Smooth muscle cell (in vitro differentiated cells): ENCODE measurements around the gene TNFSF11. TPM values are rescaled to one million over a fixed set of nuclear protein-coding genes. Genes with fewer than 3 reads are reported as not detected.

ENCODE experiments used
- DNase-seq: peaks from one replicate; lab custom pipeline; 2025; ENCODE audit not compliant: unreplicated experiment; lab: John Stamatoyannopoulos, UW
- H2AFZ ChIP-seq: fragments of 200-600 bp; sonication (generic); 2 replicates; pipeline ENCODE4 v1.6.0; 2016; ENCODE audit warnings: antibody characterized with exemption, low read depth, mild to moderate bottlenecking
- H3F3A ChIP-seq: fragments of 200-600 bp; sonication (generic); 2 replicates; pipeline ENCODE4 v1.6.0; 2017; ENCODE audit warnings: antibody characterized with exemption, low read depth
- H3K27ac ChIP-seq: fragments of 200-600 bp; sonication (generic); 2 replicates; pipeline ENCODE4 v1.5.1; 2016; ENCODE audit warnings: low read depth, mild to moderate bottlenecking
- H3K27me3 ChIP-seq: fragments of 200-600 bp; sonication (generic); 2 replicates; pipeline ENCODE4 v1.6.1; 2016; ENCODE audit warnings: low read depth, mild to moderate bottlenecking
- H3K36me3 ChIP-seq: fragments of 200-600 bp; sonication (generic); 2 replicates; pipeline ENCODE4 v1.5.1; 2016; ENCODE audit warnings: low read depth
- H3K4me1 ChIP-seq: fragments of 200-600 bp; sonication (generic); 2 replicates; pipeline ENCODE4 v1.5.1; 2016; ENCODE audit warnings: low read depth
- H3K4me2 ChIP-seq: fragments of 200-600 bp; sonication (generic); 2 replicates; pipeline ENCODE4 v1.6.0; 2016; ENCODE audit warnings: mild to moderate bottlenecking
- H3K4me3 ChIP-seq: fragments of 200-600 bp; sonication (generic); 2 replicates; pipeline ENCODE4 v1.5.1; 2016; ENCODE audit warnings: mild to moderate bottlenecking
- H3K79me2 ChIP-seq: fragments of 200-600 bp; sonication (generic); 2 replicates; pipeline ENCODE4 v1.6.0; 2016; ENCODE audit warnings: low read depth, mild to moderate bottlenecking
- H3K9ac ChIP-seq: fragments of 200-600 bp; sonication (generic); 2 replicates; pipeline ENCODE4 v1.6.0; 2016; ENCODE audit warnings: low read depth
- H3K9me3 ChIP-seq: fragments of 200-600 bp; sonication (generic); replicated peaks from 2 replicates; pipeline ENCODE4 v1.5.1; 2016; ENCODE audit warnings: low read depth
- H4K20me1 ChIP-seq: fragments of 200-600 bp; sonication (generic); 2 replicates; pipeline ENCODE4 v1.6.0; 2016; ENCODE audit warnings: low read depth
- CTCF ChIP-seq: fragments of 200-600 bp; sonication (generic); IDR thresholded peaks from 2 replicates; pipeline ENCODE4 v1.5.1; 2017; ENCODE audit warnings: borderline replicate concordance, mild to moderate bottlenecking, antibody characterized with exemption; ENCODE audit not compliant: insufficient read depth, poor library complexity, severe bottlenecking
- WGBS: methylation state at CpG from one replicate; pipeline ENCODE4 v1.1.7; 2016; ENCODE audit warnings: low lambda C conversion rate; 5-methylcytosine and 5-hydroxymethylcytosine counted together
- polyA plus RNA-seq: library from polyadenylated mRNA; unstranded; fragments of >200 nt; fragmentation: Nextera tagmentation; extraction: Ambion mirVana; gene quantifications from 2 replicates; pipeline ENCODE4 v1.2.1, GENCODE V29; 2016
- total RNA-seq: library from RNA; depleted of rRNA; stranded (reverse); fragments of >200 nt; gene quantifications from 2 replicates; pipeline ENCODE4 v1.2.3, GENCODE V29; 2014

TNFSF11 gene
- total and polyA plus RNA-seq, 2 experiments from 2014 or later, result not detected

GRCh38 chr13:42638886-42639285 lies 64.9 kb downstream of the TNFSF11 start:
- Histone ChIP-seq H3K9me3 (no peaks in the 10 kb centered on the region), H2AFZ (no peak overlapping the region), H3K36me3 (no peaks in the 10 kb centered on the region), H3K9ac (no peak overlapping the region), H3F3A (peaks cover 5% of the 10 kb centered on the region), H3K4me3 (no peak overlapping the region), H4K20me1 (no peaks in the 10 kb centered on the region), H3K79me2 (no peaks in the 10 kb centered on the region), H3K4me2 (no peak overlapping the region), H3K27ac (no peak overlapping the region), H3K4me1 (no peaks in the 10 kb centered on the region), H3K27me3 (no peaks in the 10 kb centered on the region)
- 81% methylated on average over 1 of the region's 1 CpG for WGBS
- TF ChIP-seq CTCF, result no peak
- no peak for DNase-seq

- Histone ChIP-seq H3K27me3 (no peaks in the 10 kb centered on the region), H3K4me2 (no peak overlapping the region), H3K9ac (no peak overlapping the region), H2AFZ (no peak overlapping the region), H3F3A (no peaks in the 10 kb centered on the region), H3K79me2 (no peaks in the 10 kb centered on the region), H3K27ac (no peak overlapping the region), H3K4me1 (no peaks in the 10 kb centered on the region), H3K36me3 (no peaks in the 10 kb centered on the region), H3K9me3 (no peaks in the 10 kb centered on the region), H3K4me3 (no peak overlapping the region), H4K20me1 (no peaks in the 10 kb centered on the region)
- TF ChIP-seq CTCF, result no peak
- WGBS, result 94% methylated on average over 14 of the region's 14 CpGs
- DNase-seq, result no peak
Observed at GRCh38 chr13:42643076-42643475, 69.1 kb downstream of the TNFSF11 start.

GRCh38 chr13:42644841-42645240 lies 70.9 kb downstream of the TNFSF11 start:
- Histone ChIP-seq H3K4me1 (no peaks in the 10 kb centered on the region), H3K9ac (no peak overlapping the region), H3K27ac (no peak overlapping the region), H3K79me2 (no peaks in the 10 kb centered on the region), H4K20me1 (no peaks in the 10 kb centered on the region), H3K27me3 (no peaks in the 10 kb centered on the region), H3K4me3 (no peak overlapping the region), H3K36me3 (no peaks in the 10 kb centered on the region), H3F3A (no peaks in the 10 kb centered on the region), H3K4me2 (no peak overlapping the region), H3K9me3 (no peaks in the 10 kb centered on the region), H2AFZ (no peak overlapping the region)
- DNase-seq, result no peak
- no peak for TF ChIP-seq CTCF
- WGBS, result 93% methylated on average over 3 of the region's 3 CpGs

GRCh38 chr13:42645717-42646116 lies 71.8 kb downstream of the TNFSF11 start:
- Histone ChIP-seq H3K27ac (no peak overlapping the region), H3K36me3 (no peaks in the 10 kb centered on the region), H3K9me3 (no peaks in the 10 kb centered on the region), H2AFZ (no peak overlapping the region), H4K20me1 (no peaks in the 10 kb centered on the region), H3K4me1 (no peaks in the 10 kb centered on the region), H3K4me3 (no peak overlapping the region), H3K4me2 (no peak overlapping the region), H3K79me2 (no peaks in the 10 kb centered on the region), H3K27me3 (no peaks in the 10 kb centered on the region), H3K9ac (no peak overlapping the region), H3F3A (no peaks in the 10 kb centered on the region)
- DNase-seq, result no peak
- TF ChIP-seq CTCF, result no peak
- WGBS, result 95% methylated on average over 1 of the region's 1 CpG
